Stimulated activated naive CD4-positive, alpha-beta T cell (primary cell): Measurements from ENCODE around the gene CXCR5.

Experiments used
- DNase-seq, 6 experiments: peaks; one replicate each; lab custom pipeline; 2025; lab: John Stamatoyannopoulos, UW

The CXCR5 gene

DNA sequence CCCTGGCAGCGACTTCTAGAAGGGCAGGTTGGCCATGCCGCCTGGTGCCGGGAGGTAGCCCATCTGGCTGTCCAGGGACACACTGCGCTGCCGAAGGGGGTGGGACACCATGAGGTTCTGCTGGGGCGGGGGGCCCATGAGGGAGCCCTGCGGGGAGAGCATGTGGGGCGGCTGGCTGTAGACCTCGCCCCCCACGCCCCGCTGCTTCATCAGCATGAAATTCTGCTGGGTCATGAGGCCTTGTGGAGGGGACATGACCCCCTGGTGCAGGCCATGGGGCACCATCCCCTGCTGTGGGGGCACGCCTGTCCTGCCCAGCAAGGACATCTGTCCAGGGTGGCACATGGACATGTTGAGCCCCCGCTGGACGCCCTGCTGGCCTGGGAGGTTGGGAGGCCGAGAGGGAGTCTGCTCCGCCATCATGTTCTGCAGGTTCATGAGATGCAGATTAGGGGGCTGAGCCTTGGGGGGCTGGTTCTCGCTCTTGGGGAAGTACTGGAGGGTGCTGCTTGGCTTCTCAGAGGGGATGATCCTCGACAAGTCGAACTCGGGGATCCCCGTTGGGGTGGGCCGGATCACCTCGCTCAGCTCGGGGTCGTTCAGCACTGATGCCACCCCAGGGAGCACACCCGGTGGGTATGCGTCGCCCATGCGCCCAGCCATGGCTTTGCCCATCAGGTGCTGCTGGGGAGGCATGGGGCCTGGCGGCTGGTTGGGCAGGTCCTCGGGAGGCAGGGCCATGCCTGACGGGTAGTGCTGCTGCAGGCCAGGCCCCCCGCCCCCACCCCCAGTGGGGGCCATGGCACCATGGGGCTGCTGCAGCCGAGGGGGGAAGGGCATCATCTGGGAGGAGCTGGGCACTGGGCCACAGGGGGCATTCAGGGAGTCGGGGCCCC, 15.0 kb downstream of the CXCR5 start:
- DNase-seq: no peak

DNA sequence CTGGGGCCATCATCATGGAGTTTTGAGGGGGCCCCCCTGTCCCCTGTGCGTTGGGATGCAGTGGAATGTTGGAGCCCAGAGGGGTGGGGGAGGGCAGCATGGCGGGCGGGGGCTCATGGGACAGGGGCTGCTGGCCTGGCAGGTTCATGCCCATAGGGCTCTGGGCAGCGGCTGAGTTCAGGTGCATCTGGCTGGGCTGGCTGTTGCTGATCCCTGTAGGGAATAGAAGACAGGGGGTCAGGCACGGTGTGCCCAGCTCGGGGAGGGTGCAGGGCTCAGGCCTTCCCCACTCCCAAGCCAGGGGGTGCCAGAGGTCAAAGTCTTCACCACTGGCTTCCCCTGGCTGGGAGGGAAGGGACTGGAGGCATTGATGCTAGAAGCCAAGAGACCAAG, 15.6 kb downstream of the CXCR5 start:
- no peak for DNase-seq

DNA sequence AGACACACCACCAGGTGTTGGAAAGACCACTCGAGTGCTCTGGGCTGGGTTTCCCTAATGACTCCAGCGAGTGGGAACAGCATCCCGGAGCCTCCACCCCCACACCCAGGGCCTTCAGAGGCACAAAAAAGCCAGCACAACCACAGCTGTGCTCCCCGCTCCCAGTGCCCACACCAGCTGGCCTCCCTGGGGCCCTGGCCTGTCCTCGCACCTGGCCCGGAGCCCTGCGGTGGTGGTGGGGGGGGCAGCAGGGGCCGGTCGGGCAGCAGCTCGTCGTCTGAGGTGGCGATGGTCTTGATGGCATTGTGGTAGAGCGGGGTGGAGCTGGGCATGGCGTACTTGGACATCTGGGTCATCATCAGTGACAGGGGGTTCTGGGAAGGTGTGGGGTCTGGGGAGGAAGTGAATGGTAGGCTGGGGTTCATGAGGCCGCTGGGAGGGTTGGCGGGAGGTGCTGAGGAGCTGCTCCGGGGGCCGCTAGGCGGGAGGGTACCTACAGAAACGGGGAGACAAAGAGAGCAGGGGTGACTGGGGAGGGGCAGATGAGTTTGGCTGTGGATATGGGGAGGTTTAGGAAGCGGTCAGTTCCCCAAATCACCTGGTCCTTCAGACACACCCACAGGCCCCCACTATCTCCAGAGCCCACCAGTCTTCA, 16.1 kb downstream of the CXCR5 start:
- DNase-seq: no peak

DNA sequence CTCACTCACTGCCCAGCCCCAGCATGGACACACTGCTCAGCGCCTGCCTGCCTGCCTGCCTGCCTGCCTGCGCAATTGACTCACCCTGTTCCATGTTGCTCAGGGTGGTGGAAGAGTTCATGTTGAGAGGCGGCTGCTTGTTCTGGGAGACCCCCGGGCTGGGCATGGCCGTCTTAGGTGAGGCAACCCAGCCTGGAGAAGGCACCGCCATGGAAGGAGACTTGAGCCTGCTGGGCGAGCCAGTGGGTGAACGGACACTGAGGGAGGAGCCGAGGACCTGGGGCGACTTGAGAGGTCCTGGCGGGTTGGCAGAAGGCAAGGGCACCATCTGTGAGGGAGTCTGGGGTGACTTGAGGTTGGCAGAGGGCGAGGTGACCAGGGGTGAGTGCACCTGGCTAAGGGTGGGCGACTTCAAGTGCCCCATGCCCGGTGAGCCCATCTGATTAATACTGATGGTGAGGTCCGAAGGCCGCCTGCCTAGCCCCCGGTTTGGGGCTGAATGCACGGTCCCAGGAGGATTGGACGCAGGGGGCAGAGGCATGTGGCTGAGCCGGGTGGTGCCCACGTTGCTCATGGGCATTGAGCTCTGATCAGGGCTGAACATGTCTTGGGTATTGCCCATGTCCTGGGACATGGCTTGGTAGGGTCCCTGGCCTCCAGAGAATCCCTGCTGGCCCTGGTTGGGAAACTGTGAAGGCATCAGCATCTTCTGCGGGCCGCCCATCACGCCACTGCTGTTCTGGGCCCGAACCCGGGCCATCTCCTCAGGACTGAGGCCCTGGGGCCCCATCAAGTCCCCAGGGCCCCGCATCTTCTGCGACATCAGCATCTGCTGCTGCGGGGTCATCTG, 17.1 kb downstream of the CXCR5 start:
- no peak for DNase-seq

DNA sequence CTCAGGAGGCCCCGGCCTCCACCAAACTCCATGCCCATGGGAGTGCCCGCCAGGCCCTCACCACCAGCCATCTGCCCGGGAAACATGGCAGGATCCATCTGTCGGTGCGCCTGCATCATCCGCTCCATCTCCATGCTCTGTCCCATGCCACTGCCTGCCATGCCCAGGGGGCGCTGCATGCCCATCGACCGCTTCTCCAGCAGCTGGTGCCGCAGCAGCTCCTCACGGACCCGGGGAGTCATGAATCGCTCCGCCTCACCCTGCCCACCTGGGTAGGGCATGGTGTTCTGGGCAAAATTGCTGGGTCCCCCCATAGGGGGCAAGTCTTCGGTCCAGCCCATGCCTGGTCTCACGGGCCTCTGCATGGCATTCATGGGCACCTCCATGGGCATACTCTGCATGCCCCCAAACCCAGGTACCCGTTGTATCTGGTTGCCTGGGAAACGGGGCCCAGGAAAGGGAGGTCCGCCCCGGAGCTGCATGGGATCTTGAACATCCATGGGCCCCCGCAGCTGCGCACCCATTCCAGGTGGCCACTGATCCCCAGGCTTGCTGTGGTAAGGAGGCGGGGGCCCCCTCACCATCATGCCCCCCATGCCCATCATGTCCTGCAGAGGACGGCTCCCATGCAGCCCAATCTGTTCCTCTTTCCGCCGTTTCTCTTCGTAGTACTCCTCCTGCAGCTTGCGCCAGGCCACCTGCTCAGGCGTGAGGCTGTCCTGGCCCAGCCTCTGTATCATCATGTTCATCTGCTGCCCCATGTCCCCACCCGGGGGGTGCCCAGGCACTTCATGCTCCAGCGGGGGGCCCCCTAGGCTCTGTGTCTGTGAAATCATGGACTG, 18.0 kb downstream of the CXCR5 start:
- peak in 1 of 6 experiments; percentile 7 for DNase-seq

DNA sequence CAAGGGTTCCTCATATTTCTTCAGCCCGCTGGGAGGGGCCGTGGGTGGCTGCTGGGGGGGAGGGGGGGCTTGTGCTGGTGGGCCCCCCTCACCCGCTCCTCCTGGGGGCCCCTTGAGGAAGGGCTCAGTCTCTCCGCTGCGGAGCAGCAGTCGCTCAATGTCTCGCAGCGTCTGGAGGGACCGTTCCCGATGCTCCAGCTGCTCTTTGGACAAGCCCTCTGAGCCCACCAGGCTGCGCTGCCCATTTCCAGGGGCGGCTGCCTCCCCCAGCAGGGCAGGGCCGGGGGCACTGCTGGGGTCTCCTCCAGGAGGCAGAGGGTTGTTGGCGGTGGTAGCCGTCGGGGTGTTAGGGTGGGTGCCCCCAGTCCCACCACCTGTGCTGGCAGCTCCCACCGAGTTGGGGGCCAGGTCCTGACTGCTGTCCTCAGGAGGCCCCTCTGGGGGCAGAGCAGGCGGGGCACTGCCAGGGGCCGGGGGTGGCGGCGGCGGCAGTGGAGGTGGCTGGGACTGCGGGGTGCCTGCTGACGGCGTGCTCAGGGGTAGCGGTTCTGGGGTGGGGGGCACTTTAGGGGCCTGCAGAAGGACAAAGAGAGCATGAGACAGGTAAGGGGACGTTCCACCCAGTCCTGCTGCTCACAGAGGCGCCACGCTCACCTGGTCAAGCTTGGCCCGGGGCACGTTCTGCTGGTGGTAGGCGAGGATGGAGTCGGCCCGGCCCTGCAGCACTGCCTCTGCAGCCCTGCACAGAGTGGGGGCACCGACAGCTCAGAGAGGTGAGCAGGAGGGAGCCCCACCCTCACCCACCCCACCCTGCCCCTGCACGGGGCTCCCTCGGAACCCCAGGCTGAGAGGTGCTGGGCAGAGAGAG, 18.9 kb downstream of the CXCR5 start:
- no peak for DNase-seq

DNA sequence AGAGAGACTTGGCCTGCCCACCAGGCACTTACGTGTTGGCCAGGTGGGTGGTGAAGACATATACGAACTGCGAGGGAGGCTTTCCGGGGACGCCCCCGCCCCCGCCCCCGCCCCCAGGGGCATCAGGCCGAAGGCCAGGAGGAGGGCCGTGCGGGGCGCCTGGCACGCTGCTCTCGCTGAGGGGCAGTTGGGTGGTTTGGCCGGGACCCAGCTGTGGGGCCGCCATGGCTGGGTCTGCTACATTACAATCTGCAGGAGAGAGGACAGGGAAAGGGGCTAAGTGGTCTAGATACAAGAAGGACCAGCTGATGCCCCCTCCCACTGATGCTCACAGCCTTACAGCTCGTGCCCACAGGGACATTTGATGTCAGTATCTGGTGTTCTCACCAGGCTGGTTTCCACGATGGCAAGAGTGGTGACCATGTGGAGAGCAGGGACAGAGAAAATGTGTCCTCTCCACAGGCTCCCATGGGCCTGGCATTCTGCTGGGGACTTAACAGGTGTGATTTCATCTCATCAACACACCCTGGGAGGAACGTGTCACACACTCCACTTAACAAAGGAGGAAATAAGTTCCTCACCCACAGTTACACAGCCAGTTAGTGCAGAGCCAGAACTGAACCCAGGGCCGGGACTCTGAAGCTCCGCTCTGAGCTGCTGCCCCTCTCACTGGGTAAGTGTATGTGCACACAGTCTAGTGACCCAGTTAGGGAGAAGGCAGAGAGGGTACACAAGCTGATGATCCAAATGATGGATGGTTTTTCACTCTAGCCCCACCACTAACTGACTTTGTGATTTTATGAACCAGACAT, 19.7 kb downstream of the CXCR5 start:
- no peak for DNase-seq

DNA sequence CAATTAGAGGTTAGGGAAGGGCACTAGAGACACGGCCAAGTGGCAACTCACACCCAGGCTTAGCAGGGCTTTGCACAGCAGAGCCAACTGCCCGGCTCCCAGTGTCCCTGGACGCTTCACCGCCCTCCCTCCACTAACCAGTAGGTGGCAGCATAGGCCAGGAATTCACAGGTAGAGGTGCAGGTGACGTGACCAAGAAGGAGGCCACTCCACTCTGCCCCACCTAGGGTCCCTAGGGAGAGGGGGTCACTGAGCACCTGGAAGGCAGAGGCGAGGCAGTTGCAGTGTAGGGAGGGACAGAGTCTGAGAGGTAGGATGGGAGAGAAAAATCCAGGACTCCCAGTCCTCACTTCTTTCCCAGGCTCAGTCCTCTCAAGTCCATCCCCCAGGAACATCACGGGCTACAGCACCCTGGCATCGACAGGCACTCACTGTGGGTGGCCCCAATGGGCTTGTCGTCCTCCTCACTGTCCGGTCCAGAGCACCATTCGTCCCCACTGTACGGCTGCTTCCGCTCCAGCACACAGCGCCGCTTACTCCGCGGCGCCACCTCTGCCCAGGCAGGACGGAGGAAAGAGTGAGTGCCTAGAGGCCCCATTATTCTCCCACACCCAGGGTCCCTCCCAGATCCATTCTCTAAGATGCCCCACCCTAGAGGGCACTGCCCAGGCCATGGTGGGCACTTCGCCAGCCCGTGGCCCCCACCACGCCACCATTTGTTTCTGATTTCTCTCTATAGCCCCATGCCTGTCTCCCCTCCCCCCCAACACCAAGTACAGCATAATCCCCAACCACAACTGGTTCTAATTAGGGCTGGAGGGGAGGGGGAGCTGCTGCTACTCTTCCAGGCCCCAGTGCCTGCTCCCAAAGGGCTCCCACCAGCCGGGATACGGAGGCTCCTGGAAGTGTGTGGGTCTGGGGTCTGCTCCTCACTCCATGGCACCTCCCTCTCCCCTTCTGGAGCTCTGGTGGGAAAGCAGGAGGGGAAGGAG, 23.7 kb downstream of the CXCR5 start:
- DNase-seq: peak; percentile 73 to 91 (median 80)

DNA sequence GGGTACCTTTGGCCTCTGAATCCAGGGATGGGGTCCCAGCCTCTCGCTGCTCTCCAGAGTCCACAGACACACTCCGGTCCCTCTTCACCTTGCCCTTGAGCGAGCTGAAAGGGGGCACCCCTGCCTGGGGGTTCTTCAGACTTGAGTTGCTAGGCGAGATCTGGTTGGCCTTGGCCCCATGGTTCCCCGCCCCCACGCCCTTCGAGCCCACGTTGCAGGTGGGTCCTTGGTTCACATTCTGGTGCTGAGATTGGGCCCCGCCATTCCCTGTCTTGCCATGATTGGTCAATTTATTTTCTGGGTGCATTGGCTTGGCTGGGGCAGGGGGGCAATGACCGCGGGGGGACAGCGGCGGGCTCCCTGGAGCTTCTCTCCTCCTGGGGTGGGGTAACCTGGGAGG, 24.6 kb downstream of the CXCR5 start:
- no peak for DNase-seq

DNA sequence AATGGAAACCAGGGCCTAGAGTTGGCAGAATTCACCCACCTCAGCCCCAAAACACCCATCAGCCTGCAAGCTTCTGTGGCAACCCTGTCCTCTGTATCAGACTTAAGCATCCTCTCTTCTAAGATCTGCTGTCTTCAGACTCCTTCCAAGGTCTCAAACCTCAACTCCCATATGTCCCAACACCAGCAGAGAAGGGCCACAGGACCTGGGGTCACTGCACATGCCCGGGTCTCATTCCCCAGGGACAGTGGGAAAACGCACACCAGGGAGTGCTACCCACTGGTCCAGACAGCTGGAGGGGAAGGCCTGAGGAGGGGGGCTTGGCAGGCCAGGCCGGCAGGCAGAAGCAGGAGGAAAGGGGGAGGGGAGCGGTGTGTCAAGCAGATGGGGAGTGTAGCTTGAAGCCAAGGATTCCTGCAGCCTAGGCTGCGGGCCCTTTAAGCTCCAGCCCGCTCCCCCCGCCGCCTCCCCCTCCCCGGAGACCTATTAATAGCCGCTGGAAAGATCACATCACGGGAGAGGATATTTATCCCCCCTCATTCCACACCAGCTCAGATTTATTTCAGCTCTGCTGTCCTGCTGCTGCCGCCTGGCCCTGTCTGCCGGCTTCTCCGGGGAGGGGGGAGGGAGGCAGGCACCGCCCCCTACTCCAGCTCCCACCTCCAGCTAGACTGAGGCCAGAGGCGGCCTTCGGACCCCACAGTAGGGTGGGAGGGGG, 25.4 kb downstream of the CXCR5 start:
- peak in 4 of 6 experiments; percentile 15 to 52 (median 28) for DNase-seq

DNA sequence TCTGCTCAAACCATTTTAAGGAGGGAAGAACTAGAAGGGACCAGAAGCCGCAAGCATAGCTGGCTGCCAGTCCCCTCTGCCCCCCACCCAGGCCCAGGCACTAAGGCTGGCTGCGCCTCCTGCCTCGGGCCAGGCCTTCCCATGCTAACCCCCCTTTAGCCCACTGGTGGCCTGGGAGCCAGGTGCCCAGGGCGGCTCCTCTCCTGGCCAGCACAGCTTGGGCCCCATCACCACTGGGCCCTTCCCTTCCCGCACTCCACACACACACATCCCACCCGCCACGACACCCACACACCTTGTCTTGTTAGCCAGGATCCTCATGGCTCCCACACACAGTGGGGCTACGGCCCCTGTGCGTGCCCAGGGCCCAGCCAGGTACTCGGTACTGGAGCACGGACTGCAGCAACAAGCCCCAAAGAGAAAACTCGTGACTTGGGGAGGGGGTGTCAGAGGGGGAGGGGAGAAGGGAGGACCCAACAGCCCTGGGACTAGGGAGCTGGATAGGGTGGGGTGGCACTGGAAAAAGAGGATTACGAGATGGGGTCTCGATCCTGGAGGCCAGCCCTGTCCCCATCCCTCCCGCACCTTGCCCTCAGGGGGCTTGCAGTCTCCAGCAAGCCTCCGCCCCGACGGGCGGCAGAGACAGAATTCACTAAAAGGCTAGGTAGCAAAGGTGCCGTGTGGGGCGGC, 26.1 kb downstream of the CXCR5 start:
- peak in 2 of 6 experiments; percentile 11 to 45 for DNase-seq

DNA sequence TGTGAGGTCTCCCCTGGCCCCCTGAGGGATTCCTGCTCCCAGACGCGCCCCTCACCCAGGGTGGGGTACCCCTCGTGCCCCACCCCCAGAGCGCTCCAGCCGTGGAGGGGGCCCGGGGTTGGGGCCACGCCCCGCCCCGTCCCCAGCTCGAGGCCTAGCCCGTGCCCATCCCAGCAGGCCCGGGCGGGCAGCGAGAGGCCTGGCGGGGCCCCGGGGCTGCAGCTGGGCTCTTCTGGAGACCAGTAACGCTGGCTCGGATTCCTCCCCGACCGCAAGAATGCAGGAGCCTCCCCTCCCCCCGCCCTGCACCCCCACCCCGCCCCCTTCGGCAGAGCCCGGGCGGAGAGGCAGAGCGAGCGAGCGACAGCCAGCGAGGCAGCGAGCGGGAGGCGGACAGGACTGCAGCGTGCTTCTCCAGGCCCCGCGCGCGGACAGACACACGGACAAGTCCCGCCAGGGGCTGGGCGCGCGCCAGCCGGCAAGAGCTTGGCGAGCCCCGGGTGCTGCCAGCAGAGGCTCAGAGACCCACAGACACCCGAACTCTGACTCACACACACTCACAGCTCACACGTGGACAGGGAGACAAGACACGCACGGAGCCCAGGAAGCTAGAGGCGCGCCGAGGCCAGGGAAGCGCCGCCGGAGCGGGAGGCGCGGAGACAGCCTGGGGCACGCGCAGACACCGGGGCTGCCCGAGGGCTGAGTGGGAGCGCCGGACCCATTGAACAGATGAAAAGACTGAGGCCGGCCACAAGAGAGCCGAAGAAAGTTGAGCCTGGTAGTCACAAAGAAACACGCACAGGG, 26.8 kb downstream of the CXCR5 start:
- DNase-seq: peak; percentile 26 to 56 (median 45)

DNA sequence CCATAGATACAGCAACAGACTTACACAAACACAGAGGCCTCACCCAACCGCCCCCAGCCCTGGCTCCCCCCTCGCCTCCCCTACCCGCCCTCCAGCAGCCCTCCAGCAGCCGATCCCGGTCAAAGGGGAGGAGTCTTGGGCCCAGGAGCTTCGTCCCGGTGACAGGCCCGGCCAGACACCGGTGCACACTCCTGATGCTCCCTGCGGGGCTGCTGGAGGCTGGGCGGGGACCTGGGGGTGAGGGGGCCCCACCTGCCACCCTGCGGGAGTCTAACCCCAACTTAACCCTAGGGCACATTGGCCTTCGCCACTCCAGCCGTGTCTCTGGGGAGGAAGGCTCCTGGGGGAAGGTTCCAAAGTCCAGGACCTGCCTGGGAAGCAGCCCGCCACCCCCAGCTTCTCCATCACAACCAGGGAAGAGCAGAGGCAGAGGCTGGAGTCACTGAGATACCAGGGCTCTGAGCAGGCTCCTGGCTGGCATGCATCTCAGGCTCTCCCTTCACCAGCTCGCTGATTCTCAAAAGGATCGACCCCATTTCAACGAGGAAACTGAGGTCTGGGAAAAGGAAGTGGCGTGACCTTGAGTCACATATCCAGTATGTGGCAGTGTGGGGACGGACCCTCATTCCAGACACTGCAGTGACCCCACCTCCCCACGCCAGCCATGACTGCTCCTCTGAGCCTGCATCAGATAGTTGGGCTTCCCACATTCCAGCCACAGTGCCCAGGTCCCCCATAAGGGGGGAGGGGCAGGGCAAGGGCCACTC, 27.6 kb downstream of the CXCR5 start:
- DNase-seq: peak in 2 of 6 experiments; percentile 22 to 54

DNA sequence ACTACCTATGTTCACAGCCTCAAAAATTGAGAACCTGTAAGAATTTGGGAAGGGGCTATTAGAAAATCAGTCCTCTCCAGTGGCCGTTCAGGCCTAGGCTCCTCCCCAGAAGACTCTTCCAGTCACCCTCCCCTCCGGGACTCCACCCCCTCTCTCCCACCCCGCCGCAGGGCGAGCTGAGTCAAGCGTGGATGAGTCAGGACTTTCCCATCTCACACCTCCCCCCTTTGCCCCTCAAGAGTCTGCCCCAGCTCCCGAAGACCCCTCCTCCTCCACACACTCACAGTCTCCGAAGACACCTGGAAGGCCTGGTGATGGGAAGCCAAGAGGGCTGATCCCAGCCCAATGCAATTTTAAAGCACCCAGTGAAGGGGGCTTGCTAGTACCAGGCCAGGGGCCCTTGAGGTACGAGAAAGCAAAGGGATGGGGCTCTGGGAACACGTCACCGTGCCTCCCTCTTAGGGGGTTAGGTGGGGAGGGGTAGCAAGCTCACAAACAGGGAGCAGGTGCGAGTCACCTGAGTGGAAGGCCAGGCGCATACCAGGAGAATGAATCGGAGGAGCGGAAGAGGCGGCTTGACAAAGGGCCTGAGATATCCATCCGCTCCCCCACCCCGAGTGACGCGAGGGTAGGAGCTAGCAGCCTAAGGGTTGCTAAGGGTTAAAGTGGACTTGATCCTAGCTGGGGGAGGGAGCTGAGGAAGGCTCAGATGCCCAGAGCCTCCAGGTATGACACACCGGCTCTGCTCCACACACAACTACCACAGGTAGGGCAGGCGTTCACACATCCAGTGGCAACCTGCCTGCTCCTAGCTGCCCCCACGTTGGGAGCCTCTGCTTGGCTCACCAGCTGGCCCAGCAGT, 28.4 kb downstream of the CXCR5 start:
- peak in 5 of 6 experiments; percentile 22 to 65 (median 45) for DNase-seq
